Measurements from ENCODE around the gene FBXO28.

DNA sequence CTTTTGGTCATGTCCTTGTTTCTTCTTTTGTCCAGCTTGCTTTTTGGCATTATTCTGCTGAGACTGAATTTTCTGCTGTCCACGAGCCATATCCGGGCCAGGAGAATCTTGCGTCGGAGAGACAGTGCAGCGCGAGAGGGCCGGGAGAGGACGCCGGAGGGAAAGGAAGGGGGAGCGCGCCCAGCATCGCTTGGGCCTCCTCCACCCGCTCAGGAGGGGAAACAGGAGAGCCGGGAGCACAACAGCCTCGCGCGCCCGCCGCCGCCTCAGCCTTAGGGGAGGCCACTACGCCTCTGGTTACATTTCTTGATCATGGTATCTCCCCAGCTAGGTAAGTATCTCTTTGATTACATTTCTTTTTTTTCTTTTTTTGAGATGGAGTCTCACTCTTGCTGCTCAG lies 61.7 kb downstream of the FBXO28 start:
- TF ChIP-seq POLR2A (IDR thresholded peaks at IDR 0.05), result no peak
- TF ChIP-seq, protein P1, sequence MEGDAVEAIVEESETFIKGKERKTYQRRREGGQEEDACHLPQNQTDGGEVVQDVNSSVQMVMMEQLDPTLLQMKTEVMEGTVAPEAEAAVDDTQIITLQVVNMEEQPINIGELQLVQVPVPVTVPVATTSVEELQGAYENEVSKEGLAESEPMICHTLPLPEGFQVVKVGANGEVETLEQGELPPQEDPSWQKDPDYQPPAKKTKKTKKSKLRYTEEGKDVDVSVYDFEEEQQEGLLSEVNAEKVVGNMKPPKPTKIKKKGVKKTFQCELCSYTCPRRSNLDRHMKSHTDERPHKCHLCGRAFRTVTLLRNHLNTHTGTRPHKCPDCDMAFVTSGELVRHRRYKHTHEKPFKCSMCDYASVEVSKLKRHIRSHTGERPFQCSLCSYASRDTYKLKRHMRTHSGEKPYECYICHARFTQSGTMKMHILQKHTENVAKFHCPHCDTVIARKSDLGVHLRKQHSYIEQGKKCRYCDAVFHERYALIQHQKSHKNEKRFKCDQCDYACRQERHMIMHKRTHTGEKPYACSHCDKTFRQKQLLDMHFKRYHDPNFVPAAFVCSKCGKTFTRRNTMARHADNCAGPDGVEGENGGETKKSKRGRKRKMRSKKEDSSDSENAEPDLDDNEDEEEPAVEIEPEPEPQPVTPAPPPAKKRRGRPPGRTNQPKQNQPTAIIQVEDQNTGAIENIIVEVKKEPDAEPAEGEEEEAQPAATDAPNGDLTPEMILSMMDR (IDR thresholded peaks at IDR 0.05), result no peak
- no peak for TF ChIP-seq POLR2AphosphoS5 (IDR thresholded peaks at IDR 0.05)
